HuH-7.5 (cell line): ENCODE data around the gene UBE2L5.

Source experiments
- DNase-seq: peaks from one replicate; pipeline ENCODE4 v3.0.0; 2011; ENCODE audit warnings: low spot score

UBE2L5 gene

DNA sequence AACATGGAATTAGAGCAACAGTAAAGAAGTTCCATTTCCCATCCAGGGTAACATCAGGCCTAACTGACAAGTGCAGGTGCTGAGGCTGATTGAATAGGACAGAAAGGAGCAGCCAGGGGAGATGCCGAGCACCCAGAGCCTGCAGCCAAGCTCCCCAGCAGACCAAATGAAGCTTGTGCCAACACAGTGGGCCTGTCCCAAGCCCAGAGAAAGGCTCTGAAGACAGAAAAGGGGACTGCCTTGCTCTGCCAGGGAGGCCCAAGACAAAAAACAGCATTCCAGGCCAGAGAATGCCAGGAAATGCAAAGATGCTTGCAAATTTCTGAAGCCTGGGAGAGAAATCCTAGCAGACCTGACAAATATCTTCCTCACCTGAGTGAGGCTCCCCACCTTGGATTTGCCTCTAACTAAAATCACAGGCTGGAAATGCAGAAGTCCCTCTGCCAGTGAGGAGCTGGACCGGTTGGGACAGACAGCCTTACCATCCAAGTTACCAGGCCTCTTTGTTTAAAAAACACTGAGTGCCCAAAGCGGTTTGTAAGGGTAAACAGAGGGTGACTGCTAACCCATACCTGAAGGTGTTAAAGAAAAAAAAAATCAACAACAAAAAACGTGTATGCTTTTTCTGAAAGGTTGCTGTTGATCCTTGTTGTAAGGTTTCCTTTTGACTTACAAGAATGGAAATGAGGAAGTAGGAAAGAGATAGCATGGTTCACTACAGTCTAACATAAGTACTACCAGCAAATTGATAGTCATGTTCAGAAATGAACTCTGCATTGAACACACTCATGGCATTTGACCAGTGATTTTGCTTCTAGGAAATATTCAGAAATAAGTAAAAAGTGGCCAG is 55.3 kb downstream of the UBE2L5 start:
- no peak for DNase-seq
